HEK293T (cell line): ENCODE measurements around the gene SPTLC2.
"Not testable (repeated sequence)": the region's sequence is repeated elsewhere in the genome, so short reads cannot be mapped to it uniquely, and the experiment has no call there.

Source experiments
- CTCF ChIA-PET: fragments of 350-600 bp; formaldehyde crosslinking; extraction: SDS; loops from one replicate; lab custom pipeline; 2021; ENCODE audit warnings: antibody characterized with exemption, inconsistent platforms; lab: Yijun Ruan, JAX
- POLR2A ChIA-PET: fragments of 350-600 bp; formaldehyde crosslinking; extraction: SDS; loops from one replicate; lab custom pipeline; 2020; ENCODE audit warnings: antibody characterized with exemption, inconsistent platforms; lab: Yijun Ruan, JAX
- DNase-seq: peaks from one replicate; pipeline ENCODE4 v3.0.0; 2012; ENCODE audit warnings: mixed read lengths; ENCODE audit errors: extremely low spot score
- ARNT ChIP-seq: fragments of 450-650 bp; IDR thresholded peaks from 2 replicates; pipeline ENCODE4 v1.6.1; 2017; ENCODE audit warnings: mild to moderate bottlenecking
- BHLHE40 ChIP-seq: fragments of 450-650 bp; IDR thresholded peaks from 2 replicates; pipeline ENCODE4 v1.6.1; 2016; ENCODE audit warnings: mild to moderate bottlenecking, moderate library complexity, borderline replicate concordance
- CTBP1 ChIP-seq: fragments of 450-650 bp; IDR thresholded peaks from 2 replicates; pipeline ENCODE4 v1.6.1; 2016; ENCODE audit warnings: borderline replicate concordance
- ELF4 ChIP-seq: fragments of 450-650 bp; IDR thresholded peaks from 2 replicates; pipeline ENCODE4 v1.6.1; 2017; ENCODE audit warnings: antibody characterized with exemption
- FOXA1 ChIP-seq: fragments of 450-650 bp; IDR thresholded peaks from 2 replicates; pipeline ENCODE4 v1.6.1; 2016; ENCODE audit warnings: mild to moderate bottlenecking
- FOXK2 ChIP-seq: fragments of 450-650 bp; IDR thresholded peaks from 2 replicates; pipeline ENCODE4 v1.6.1; 2016; ENCODE audit warnings: mild to moderate bottlenecking
- FOXM1 ChIP-seq: fragments of 450-650 bp; IDR thresholded peaks from 2 replicates; pipeline ENCODE4 v1.6.1; 2017; ENCODE audit warnings: mild to moderate bottlenecking, borderline replicate concordance
- HDGF ChIP-seq: fragments of 450-650 bp; IDR thresholded peaks from 2 replicates; pipeline ENCODE4 v1.6.1; 2017; ENCODE audit warnings: antibody characterized with exemption, borderline replicate concordance
- L3MBTL2 ChIP-seq: fragments of 450-650 bp; conservative IDR thresholded peaks from 2 replicates; pipeline ENCODE4 v1.6.1; 2016; ENCODE audit warnings: mild to moderate bottlenecking
- LEF1 ChIP-seq: fragments of 450-650 bp; IDR thresholded peaks from 2 replicates; pipeline ENCODE4 v1.6.1; 2017; ENCODE audit warnings: mild to moderate bottlenecking, borderline replicate concordance
- NFRKB ChIP-seq: fragments of 450-650 bp; IDR thresholded peaks from 2 replicates; pipeline ENCODE4 v1.6.1; 2016; ENCODE audit warnings: mild to moderate bottlenecking, moderate library complexity
- PKNOX1 ChIP-seq: fragments of 450-650 bp; IDR thresholded peaks from 2 replicates; pipeline ENCODE4 v1.6.1; 2016
- SP1 ChIP-seq: fragments of 450-650 bp; IDR thresholded peaks from 2 replicates; pipeline ENCODE4 v1.6.1; 2017
- SUZ12 ChIP-seq: fragments of 450-650 bp; IDR thresholded peaks from 2 replicates; pipeline ENCODE4 v1.6.1; 2016; ENCODE audit warnings: mild to moderate bottlenecking
- TARDBP ChIP-seq: fragments of 450-650 bp; IDR thresholded peaks from 2 replicates; pipeline ENCODE4 v1.6.1; 2016
- ZNF384 ChIP-seq: fragments of 450-650 bp; IDR thresholded peaks from 2 replicates; pipeline ENCODE4 v1.6.1; 2016

SPTLC2 gene

GRCh38 chr14:77645520-77646230, 29.2 kb upstream of the SPTLC2 start:
- DNase-seq: no peak
- POLR2A ChIA-PET: no interaction called here
- TF ChIP-seq ELF4: no peak
- TF ChIP-seq PKNOX1: peak; percentile 76; the same call in 1 of the 2 replicates
- CTCF ChIA-PET: no interaction called here

GRCh38 chr14:77642407-77642806, 26.0 kb upstream of the SPTLC2 start:
- CTCF ChIA-PET: no interaction called here
- no peak for TF ChIP-seq TARDBP
- TF ChIP-seq ELF4: no peak
- TF ChIP-seq SP1: no peak
- TF ChIP-seq BHLHE40: no peak
- TF ChIP-seq LEF1: no peak
- no peak for TF ChIP-seq L3MBTL2
- TF ChIP-seq CTBP1: no peak
- TF ChIP-seq FOXA1: no peak
- no peak for DNase-seq
- POLR2A ChIA-PET: no interaction called here

- ChIA-PET POLR2A (no interaction called here), CTCF (no interaction called here)
- no peak for TF ChIP-seq ZNF384
- TF ChIP-seq ELF4: no peak
- no peak for TF ChIP-seq CTBP1
- no peak for TF ChIP-seq FOXM1
- TF ChIP-seq SUZ12: no peak
- no peak for TF ChIP-seq LEF1
- TF ChIP-seq FOXK2: no peak
- TF ChIP-seq L3MBTL2: no peak
- no peak for DNase-seq
Measured at GRCh38 chr14:77641534-77642341, 25.3 kb upstream of the SPTLC2 start.

GRCh38 chr14:77640756-77641533, 24.5 kb upstream of the SPTLC2 start:
- no peak for DNase-seq
- no peak for TF ChIP-seq CTBP1
- CTCF ChIA-PET: no interaction called here
- POLR2A ChIA-PET: no interaction called here

GRCh38 chr14:77638771-77639171, 22.3 kb upstream of the SPTLC2 start:
- CTCF ChIA-PET: no interaction called here
- TF ChIP-seq SP1: no peak
- TF ChIP-seq FOXK2: no peak
- no peak for TF ChIP-seq LEF1
- TF ChIP-seq TARDBP: no peak
- TF ChIP-seq ZNF384: no peak
- TF ChIP-seq SUZ12: no peak
- TF ChIP-seq HDGF: no peak
- no peak for TF ChIP-seq NFRKB
- no peak for TF ChIP-seq FOXM1
- TF ChIP-seq PKNOX1: no peak
- no peak for TF ChIP-seq L3MBTL2
- TF ChIP-seq BHLHE40: no peak
- no peak for TF ChIP-seq ARNT
- TF ChIP-seq FOXA1: no peak
- no peak for TF ChIP-seq CTBP1
- TF ChIP-seq ELF4: no peak
- POLR2A ChIA-PET: no interaction called here
- no peak for DNase-seq

GRCh38 chr14:77635869-77636268, 19.4 kb upstream of the SPTLC2 start:
- POLR2A ChIA-PET, CTCF ChIA-PET: not testable (repeated sequence)

GRCh38 chr14:77635466-77635865, 19.0 kb upstream of the SPTLC2 start:
- CTCF ChIA-PET, POLR2A ChIA-PET, DNase-seq: not testable (repeated sequence)

More at GRCh38 chr14:77635869-77636268, 19.4 kb upstream of the SPTLC2 start:
- not testable (repeated sequence) for DNase-seq
